GM18858 (cell line): ENCODE data around the gene TFB2M.
"Not testable (repeated sequence)": the region's sequence is repeated elsewhere in the genome, so short reads cannot be mapped to it uniquely, and the experiment has no call there.

ENCODE experiments used
- ATAC-seq: cut with Tn5 transposase; IDR thresholded peaks from one replicate; pipeline ENCODE4 v1.9.1; 2021; ENCODE audit not compliant: unreplicated experiment

The TFB2M gene

DNA sequence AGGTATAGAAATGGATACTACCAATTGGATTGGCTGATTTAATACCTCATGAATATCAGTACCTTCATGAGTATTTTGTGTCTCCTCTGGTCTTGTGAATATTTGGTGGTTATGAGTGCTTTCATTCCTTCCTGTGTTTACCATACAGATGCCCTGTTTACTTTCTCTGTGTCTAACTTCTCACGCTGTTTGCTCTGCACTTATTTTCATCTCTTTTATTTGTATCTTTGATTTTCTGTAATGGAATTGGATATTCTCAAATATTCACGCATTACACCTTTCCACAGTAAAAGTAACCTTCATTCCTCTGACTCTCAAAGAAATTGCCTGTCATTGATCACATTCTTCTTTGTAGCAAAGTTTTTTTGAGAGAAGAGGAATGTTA lies 17.0 kb upstream of the TFB2M start:
- ATAC-seq: no peak

DNA sequence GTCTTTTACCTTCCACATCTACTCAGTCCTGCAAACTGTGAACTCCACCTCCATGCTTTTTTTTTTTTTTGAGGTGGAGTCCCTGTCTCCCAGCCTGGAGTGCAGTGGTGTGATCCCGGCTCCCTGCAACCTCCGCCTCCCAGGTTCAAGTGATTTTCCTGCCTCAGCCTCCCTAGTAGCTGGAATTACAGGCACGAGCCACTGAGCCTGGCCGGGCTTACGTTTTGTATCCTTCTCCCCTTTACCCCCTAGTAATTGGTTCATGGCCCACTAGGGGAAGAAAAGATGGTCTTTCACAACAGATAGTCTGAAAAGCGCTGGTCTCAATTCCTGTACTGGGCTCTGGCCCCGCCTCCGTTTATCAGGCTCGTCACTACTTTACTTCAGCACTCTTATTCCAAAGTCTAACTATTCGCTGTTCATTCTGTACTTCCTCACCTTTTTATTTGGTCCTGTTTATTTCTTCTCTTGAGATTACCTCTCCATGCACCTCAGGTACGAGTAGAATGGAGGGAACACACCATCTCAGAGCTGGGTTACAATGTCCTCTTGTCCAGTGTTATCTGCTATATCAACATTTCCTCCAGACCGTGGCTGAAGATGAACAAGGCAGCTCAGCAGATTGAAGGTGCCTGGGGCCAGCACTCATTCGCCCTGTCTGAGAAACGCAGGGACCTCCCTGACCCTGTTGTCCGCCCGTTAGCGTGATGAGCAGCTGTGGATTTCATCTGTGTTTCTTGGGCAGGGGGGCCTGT lies 16.4 kb upstream of the TFB2M start:
- no peak for ATAC-seq

DNA sequence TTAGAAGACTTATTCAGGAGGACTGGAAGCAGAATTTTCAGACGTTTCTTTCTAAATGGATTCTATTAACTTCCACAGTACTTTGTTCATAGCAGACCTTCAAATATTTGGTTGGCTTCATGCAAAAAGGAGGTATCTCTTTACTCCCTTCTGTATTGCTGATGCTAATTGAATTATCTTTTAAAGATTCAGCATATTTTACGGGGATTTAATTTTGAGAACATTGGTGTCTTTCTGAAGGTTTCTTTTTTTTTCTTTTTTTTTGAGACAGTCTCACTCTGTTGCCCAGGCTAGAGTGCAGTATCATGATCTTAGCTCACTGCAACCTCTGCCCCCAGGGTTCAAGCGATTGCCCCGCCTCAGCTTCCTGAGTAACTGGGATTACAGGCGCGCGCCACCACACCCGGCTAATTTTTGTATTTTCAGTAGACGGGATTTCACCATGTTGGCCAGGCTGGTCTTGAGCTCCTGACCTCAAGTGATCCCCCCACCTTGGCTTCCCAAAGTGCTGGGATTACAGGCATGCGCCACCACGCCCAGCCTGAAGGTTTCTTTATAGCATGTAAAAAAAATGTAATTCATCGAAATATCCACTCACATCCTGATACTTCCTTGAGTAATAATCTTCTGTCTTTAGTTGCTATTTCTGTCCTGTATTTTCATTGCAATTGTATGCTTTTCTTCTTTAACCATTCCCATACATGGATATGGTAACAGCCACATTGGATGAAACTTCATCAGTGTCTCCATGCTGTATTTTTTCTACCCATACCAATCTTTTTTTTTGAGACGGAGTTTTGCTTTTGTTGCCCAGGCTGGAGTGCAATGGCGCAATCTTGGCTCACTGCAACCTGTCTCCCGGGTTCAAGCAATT lies 14.7 kb upstream of the TFB2M start:
- no peak for ATAC-seq

DNA sequence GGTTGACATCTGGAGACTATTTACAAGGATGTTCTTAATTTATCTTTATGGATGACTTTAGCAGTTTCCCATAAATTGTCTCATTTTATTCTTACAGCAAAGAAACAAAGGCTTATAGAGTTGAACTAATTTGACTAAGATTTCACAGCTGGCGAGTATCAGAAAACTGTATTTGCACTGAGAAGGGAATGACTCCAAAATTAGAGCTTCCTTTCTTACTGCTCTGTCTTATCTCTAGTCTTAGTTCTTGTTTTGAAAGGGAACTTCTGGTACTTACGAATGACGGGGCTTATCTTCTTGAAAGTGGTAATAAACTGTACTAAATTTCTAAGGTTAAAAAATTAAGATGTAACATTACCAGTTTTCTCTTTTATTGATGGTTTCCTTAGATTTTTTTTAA lies 13.8 kb upstream of the TFB2M start:
- peak; percentile 66 for ATAC-seq

DNA sequence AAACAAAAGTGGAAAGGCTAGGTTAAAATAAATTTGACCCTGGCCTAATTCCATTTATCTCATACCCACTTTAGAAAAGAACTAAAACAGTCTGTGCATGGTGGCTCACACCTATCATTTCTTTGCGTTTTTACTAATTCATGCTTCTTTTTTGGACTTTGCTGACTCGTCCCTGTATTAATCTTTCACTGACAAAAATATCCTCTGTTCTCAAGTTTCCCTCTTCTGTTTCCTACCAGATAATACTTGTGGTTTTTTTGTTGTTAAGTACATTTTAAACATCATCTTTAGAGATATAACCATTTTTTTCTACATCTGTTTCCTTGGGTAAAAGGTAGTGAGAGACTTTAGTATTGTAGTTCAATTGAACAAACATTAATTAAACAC lies 11.7 kb upstream of the TFB2M start:
- no peak for ATAC-seq

DNA sequence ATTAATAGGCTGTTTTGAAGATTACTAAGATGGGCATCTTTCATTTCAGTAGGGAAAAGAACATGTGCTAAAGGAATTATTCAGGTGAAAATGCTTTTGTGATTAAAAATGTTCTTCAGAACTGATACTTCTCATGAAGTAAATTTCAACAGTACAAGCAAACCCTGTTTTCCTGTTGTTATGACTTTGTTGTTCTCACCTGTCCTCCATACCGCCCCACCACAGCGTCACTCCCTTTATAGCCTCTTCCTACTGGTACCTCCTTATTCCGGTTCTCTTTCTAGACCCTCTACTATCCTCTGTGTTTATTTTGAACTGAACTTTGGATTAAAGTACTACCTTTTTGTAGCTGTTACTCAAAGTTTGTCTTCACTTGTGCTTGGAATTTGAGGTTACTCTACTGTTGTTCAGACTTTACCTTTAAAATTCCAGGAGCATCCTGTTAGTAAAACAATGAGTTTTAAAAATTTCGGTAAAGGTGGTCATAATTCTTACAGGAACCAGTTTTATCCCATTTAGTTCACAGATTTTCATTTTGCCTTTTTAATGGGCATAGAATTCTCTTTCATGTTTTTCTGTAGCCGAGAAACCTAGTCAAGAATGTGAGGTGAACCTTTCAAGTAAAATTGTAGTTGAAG lies 11.1 kb upstream of the TFB2M start:
- no peak for ATAC-seq

DNA sequence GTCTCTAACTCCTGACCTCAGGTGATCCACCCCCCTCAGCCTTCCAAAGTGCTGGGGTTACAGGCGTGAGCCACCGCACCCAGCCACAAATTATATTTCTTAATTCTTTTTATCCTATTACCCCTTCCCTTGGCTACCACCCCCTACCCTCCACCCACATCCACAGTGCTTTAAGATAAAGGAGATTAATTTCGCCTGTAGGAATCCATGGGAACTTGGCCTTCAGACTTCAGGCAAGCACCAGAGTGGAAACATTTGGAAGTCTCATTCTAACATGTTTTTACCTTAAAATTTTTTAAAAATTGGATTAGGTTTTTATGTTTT lies 10.6 kb upstream of the TFB2M start:
- ATAC-seq: no peak

DNA sequence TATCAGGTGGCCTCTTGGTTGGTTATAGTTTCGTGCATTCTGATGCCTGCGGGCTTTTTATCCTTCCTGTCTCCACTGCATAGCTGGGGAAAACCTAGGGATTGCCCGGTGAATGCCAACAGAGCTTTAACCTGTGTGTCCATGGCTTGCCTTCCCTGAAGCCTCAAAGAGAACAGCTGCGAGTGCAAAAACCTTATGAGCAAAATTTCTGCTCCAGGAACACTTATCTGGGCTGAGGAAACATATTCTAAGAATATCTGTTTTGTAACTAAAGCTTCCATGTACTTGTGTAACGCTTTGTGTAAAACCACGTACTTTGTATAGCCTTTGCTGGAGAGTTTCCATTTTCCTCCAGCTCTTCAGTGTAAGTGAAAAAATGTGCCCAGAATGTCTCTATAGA lies 7.4 kb upstream of the TFB2M start:
- no peak for ATAC-seq

DNA sequence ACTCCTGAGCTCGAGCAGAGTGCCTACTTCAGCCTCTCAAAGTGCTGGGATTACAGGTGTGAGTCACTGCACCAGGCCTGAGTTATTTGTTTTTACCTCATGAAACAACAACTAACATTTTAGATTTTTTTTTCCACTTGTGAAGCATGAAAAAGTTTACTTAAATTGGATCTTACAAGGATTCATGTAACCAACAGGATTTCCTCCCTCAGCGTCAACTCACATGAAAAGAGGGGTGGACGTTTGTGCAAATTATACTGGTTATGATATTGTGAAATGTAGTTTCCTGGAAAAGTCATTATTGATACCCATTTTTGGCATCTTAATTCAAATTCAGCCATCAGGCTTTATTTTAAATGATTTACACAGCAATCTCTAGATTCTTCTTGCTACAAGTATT lies 6.7 kb upstream of the TFB2M start:
- ATAC-seq: no peak

DNA sequence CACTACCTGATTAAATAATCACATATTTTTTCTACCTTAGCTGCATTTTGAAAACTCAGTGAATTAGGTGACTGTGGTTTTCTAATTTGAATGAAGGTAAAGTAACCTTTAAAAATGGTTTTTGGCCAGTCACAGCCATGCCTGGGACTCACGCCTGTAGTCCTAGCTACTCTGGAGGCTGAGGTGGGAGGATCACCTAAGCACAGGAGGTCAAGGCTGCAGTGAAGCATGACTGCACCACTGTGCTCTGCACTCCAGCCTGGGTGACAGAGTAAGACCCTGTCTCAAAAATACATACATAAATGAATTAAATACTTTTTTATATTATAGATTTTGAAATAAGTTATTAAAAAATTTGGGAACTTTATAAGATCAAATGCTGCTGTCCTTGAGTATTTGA lies 5.9 kb upstream of the TFB2M start:
- ATAC-seq: no peak

DNA sequence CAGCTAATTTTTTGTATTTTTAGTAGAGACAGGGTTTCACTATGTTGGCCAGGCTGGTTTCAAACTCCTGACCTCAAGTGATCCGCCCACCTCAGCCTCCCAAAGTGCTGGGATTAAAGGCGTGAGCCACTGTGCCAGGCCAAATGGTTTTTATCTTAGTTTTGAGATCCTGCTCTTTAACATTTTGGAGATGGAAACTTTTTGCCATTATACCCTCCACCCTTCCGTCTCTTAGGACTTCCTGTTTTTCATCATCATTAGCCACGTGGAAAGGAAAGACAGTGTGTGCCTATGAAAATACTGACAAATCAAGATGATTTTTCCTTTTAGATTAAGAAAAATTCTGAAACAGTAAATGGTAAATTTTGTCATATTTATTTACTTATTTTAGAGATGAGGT lies 5.2 kb upstream of the TFB2M start:
- ATAC-seq: not testable (repeated sequence)

DNA sequence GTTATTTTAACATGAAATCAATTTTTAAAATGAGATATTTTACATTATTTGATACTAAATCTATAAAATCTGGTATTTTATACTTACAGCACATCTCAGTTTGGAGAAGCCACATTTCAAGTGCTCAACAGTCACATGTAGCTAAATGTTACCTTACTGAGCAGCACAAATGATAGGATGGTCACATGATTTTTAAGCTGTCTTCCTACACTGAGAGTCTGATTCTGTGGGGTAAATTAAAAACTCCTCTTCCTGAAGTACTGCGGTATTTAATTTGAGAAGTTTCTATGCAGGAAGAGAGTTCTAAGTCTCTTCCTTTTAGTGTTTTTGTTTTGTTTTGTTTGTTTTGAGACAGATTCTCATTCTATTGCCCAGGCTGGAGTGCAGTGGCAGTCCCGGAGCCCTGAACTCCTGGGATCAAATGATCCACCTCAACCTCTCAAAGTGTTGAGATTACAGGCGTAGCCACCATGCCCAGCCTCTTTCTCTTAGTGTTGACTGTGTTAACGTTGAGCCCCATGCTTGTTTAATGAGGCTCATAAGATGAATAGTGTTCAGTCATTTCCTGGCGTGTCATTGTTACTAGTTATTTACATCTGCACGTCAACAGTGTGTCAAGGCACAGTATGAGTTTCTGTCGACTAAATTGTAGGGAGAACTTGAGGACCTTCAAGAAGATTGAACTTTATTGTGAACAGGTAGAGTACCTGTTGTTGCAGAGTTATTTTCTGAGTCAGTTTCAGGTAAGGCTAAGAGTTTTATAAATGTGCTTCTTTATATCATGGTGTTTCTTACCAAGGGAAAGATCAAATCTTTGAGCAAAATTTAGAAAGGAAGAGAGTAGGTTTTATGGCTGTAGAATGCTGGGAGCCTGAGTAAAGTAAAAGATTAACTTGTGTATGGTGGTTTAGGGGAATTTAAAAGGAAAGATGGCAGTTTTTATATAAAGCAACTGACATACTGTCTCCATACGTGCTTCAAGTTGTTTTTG lies 3.5 kb upstream of the TFB2M start:
- ATAC-seq: no peak

DNA sequence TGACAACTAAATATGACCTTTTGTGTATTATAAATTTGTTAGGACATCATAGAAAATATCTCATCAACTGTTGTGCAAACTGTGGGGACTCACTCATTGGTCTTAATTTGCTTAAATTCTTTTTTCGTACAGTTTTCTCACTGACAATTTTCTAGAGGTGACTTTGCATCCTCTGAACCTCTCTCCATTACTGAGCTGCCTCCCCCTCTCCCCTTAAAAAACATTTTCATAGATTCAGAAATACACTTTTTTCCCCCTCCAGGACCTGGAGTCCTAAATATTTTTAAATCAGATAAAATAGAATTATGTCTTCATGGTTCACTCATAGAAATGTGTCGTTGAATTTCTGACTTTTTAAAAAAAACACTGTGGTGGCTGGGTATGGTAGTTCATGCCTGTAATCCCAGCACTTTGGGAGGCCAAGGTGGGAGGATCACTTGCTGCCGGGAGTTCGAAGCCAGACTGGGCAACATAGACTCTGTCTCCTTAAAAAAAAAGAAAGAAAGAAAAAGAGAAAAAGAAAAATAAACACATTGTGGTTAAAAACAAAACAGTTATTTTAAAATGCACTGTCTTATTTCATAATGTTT lies 1.7 kb upstream of the TFB2M start:
- no peak for ATAC-seq

DNA sequence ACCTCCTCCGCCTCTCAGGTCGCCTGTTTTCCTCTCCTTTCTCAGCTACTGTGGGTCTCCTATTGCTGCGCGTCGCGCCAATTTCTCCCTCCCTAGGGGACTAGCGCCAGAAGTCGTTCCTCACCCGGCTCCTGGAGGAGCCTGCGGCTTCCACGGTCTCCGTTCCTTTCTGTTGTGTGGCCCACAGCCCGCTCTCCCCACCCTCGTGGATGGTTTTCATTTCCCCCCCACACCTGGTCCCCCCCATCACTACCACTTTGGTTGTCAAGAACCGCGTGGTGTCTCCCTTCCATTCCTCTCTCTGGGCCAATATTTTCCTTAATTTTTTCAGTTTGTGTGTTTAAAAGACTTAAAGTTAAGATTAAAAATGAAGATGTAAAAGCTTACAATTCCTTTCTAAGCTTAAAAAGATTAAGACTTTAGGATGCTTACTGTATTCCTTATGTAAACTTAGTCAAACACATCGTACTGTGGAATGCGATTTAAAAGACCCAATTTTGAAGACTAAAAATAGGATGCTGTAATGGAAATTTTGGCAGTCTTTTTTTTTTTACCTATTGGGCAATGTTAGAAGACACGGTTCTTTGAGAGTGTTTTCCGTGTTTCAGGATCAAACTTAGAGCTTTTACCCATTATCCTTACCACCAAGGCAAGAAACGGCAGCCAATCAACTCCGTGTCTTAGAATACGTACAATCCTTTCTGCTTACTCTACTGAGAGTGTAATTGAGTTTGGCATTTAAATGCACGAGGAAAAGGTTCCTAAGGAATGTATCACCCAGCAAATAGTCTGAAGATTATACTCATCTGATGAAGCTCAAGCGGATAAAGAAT lies 968 bp upstream of the TFB2M start:
- ATAC-seq: peak; percentile 1

DNA sequence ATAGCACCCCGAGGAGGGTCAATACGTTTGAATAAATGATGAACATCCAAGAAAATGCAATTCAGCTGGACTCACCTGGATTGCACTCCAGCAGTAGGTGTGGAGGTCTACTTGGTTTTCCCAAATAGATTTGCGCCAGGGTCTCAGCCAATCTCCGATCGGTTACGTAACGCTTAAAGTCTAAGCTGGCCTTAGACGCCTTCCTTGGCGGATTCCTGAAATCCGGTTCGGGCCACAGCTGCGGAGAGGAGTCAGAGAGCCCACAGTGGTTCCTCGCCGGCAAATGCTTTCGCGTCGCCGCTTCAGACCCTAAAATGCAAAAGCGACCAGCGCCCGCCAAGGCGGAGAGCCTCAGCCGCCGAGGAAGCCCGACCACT lies 322 bp downstream of the TFB2M start:
- no peak for ATAC-seq

DNA sequence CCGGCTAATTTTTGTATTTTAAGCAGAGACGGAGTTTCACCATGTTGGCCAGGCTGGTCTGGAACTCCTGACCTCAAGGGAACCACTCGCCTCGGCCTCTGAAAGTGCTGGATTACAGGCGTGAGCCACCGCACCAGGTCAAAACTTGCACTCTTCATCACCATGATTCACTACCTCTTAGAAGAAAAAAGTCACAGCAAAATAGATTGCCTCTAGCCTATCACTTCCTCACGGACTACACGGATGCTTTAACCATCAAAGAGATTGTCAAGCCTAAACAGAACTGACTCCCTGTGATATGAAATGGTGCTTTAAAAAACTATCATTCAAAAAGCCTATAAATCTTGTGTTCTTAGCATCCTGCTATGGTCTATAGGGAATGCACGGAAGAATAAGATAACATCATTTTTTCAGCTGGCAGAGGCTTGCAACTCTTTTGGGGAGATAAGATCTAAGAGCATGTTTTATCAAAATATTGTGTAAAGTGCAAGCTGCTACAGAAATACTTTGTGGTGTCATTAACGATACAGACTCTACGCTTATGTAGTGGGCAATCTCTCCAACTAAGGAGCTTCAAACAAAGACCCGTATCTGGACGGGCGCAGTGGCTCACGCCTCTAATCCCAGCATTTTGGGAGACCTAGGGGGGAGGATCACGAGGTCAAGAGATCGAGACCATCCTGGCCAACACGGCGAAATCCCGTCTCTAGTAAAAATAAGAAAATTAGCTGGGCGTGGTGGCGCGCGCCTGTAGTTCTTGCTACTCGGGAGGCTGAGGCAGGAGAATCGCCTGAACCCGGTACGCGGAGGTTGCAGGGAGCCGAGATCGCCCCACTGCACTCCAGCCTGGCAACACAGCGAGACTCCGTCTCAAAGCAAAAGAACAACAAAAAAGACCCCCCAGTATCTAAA lies 966 bp downstream of the TFB2M start:
- no peak for ATAC-seq

DNA sequence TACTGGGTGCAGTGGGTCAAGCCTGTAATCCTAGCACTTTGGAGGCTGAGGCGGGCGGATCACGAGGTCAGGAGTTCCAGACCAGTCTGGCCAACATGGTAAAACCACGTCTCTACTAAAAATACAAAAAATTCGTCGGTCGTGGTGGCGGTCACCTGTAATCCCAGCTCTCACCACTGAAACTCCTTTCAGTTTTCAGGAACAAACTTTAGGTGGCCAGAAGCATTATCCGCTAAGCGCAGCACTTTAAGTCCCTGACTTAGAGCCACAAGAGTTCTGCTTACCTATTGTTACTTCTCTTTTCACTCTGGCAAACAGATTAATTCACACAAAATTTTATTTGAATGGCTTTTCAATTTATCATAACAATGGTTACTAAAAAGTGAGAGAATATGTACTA lies 5.2 kb downstream of the TFB2M start:
- ATAC-seq: not testable (repeated sequence)

DNA sequence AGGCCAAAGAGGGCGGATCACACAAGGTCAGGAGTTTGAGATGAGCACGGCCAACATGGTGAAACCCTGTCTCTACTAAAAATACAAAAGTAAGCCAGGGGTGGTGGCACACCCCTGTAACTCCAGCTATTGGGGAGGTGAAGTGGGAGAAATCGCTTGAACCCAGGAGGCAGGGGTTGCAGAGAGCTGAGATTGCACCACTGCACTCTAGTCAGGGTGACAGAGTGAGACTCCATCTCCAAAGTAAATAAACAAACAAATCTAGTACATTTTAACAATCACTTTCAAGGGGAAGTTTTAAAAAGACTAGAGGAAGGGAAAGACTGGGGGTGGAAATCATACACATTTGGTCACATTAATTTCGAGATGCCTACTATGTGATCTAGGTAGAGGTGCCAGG lies 6.8 kb downstream of the TFB2M start:
- ATAC-seq: no peak

DNA sequence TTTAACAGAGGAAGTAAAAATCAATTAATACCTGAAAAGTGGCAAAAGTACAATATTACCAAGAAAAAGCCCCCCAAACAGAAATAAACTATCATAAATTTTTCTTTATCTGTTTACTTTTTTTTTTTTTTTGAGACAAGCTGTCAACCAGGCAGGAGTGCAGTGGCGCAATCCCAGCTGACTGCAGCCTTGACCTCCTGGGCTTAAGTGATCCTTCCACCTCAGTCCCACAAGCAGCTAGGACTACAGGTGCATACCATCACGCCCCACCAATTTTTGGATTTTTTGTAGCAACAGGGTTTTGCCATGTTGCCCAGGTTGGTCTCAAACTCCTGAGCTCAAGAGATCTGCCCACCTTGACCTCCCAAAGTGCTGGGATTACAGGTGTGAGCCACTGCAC lies 8.0 kb downstream of the TFB2M start:
- no peak for ATAC-seq
